Activated naive CD4-positive, alpha-beta T cell treated with anti-CD3 and anti-CD28 coated beads for 36 hours (primary cell): Measurements from ENCODE around the gene ZNF140. TPM values are rescaled to one million over a fixed set of nuclear protein-coding genes. Genes with fewer than 3 reads are reported as not detected.

Experiments
- CTCF ChIA-PET: fragments of 350-600 bp; sonication (Branson Sonifier 250); formaldehyde crosslinking; loops from one replicate; lab custom pipeline; 2021; ENCODE audit warnings: antibody characterized with exemption; lab: Charles Lee
- DNase-seq: peaks from one replicate; pipeline ENCODE4 v3.0.0-alpha.2; 2020
- H3K27ac Mint-ChIP-seq: one replicate; pipeline ENCODE4 v1.8.0; 2021; ENCODE audit warnings: mild to moderate bottlenecking, mixed read lengths
- H3K27me3 Mint-ChIP-seq: one replicate; pipeline ENCODE4 v1.8.0; 2021; ENCODE audit warnings: low read depth, mixed read lengths
- H3K36me3 Mint-ChIP-seq: one replicate; pipeline ENCODE4 v1.8.0; 2021; ENCODE audit warnings: low read depth, mixed read lengths
- H3K4me1 Mint-ChIP-seq: one replicate; pipeline ENCODE4 v1.8.0; 2021; ENCODE audit warnings: low read depth, mixed read lengths
- H3K4me3 Mint-ChIP-seq: one replicate; pipeline ENCODE4 v1.8.0; 2021; ENCODE audit warnings: mild to moderate bottlenecking, moderate library complexity, mixed read lengths
- H3K9me3 Mint-ChIP-seq: one replicate; pipeline ENCODE4 v1.8.0; 2021; ENCODE audit warnings: mixed read lengths
- intact Hi-C: fragments of 100-400 bp; cut with micrococcal nuclease; formaldehyde crosslinking; loops from one replicate; pipeline ENCODE4 v1.15.1; 2023
- total RNA-seq, 2 experiments: library from RNA; stranded (reverse); gene quantifications; one replicate each; pipeline ENCODE4 v1.2.3, GENCODE V29; 2021

ZNF140 gene
- total RNA-seq, 2 experiments from 2014 or later: 13.3 to 13.9 TPM

DNA sequence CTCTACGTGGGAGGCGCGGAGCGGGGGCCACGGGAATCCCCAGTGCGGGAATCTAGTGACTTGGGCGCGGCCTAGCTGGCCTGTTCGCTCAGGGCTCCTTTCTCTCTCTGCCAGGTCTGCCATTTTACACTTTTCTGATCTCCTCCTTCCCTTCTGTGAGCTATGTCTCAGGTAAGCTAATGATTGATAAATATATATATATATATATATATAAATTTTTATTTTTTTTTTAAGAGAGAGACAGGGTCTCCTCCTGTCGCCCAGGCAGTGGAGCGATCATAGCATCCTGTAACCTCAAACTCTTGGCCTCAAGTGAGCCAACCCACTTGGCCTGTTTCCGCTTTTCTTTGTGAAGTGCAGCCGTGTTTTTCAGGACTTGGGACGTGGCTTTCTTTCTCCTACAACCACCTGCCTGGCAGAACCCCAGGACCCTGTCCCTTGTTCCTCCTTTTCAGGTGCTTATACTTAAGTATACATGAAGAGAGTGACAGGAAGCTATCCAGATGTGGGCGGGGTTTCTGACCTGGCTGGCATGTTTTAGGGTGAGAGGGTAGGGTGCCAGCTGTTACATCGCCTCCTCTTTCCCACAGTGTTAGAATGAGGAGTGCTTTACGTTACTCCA, 547 bp downstream of the ZNF140 start:
- intact Hi-C loops: loop anchor here (2.0 kb wide), 1 partner anchor 252 kb away; the partner anchor contains the start of gene GOLGA3
- H3K27ac Mint-ChIP-seq: no peak overlapping the region
- peaks cover 13% of the 10 kb centered on the region for H3K4me1 Mint-ChIP-seq
- peaks cover 64% of the 10 kb centered on the region for H3K36me3 Mint-ChIP-seq
- CTCF ChIA-PET: no interaction called here
- H3K4me3 Mint-ChIP-seq: no peak overlapping the region
- DNase-seq: peak; percentile 8
- H3K27me3 Mint-ChIP-seq: no peaks in the 10 kb centered on the region
- H3K9me3 Mint-ChIP-seq: peaks cover 58% of the 10 kb centered on the region

GRCh38 chr12:133083345-133083744, 2.6 kb downstream of the ZNF140 start:
- no peak for DNase-seq
- no peaks in the 10 kb centered on the region for H3K27me3 Mint-ChIP-seq
- intact Hi-C loops: no loop called here
- peaks cover 77% of the 10 kb centered on the region for H3K36me3 Mint-ChIP-seq
- H3K9me3 Mint-ChIP-seq: peaks cover 56% of the 10 kb centered on the region
- no peak overlapping the region for H3K27ac Mint-ChIP-seq
- CTCF ChIA-PET: no interaction called here
- peaks cover 13% of the 10 kb centered on the region for H3K4me1 Mint-ChIP-seq
- H3K4me3 Mint-ChIP-seq: no peak overlapping the region

DNA sequence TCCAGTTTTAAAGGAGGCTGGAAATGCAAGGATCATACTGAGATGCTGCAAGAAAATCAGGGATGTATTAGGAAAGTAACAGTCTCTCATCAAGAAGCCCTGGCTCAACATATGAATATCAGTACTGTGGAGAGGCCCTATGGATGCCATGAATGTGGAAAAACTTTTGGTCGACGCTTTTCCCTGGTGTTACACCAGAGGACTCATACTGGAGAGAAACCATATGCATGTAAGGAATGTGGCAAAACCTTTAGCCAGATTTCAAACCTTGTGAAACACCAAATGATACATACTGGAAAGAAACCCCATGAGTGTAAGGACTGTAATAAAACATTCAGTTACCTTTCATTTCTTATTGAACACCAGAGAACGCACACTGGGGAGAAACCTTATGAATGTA, 24.9 kb downstream of the ZNF140 start:
- H3K27me3 Mint-ChIP-seq: no peaks in the 10 kb centered on the region
- peaks cover 83% of the 10 kb centered on the region for H3K9me3 Mint-ChIP-seq
- H3K4me1 Mint-ChIP-seq: no peaks in the 10 kb centered on the region
- H3K4me3 Mint-ChIP-seq: no peak overlapping the region
- intact Hi-C loops: no loop called here
- CTCF ChIA-PET: no interaction called here
- no peak overlapping the region for H3K27ac Mint-ChIP-seq
- no peak for DNase-seq
- peaks cover 91% of the 10 kb centered on the region for H3K36me3 Mint-ChIP-seq

- no peaks in the 10 kb centered on the region for H3K4me1 Mint-ChIP-seq
- DNase-seq: no peak
- intact Hi-C loops: no loop called here
- H3K36me3 Mint-ChIP-seq: peaks cover 91% of the 10 kb centered on the region
- CTCF ChIA-PET: no interaction called here
- H3K27ac Mint-ChIP-seq: no peak overlapping the region
- no peaks in the 10 kb centered on the region for H3K27me3 Mint-ChIP-seq
- no peak overlapping the region for H3K4me3 Mint-ChIP-seq
- H3K9me3 Mint-ChIP-seq: peaks cover 83% of the 10 kb centered on the region
Measured at GRCh38 chr12:133106253-133106652, 25.5 kb downstream of the ZNF140 start.

DNA sequence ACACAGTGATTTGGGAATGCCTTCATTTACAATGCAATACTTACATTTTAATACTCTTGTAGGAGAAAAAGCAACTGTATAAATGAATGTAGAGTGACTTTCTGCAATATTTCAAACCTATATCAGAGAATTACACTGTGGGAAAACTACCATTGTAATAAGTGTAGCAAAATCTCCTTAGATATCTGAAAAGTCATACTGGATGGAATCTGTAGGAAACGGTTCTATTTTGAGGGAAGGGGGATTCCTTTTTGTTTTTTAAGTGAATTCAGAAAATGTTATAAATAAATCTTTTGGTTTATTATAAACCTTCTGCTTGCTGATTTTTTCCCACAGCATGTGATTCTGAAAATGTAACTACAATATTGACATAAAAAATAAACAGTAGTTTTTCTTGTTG, 26.4 kb downstream of the ZNF140 start:
- Mint-ChIP-seq H3K36me3 (peaks cover 86% of the 10 kb centered on the region), H3K27me3 (no peaks in the 10 kb centered on the region), H3K4me1 (no peaks in the 10 kb centered on the region), H3K4me3 (no peak overlapping the region), H3K27ac (no peak overlapping the region), H3K9me3 (peaks cover 83% of the 10 kb centered on the region)
- intact Hi-C loops: no loop called here
- CTCF ChIA-PET: interaction anchor here (0.6 kb wide), 1 partner anchor 16 kb away, joined by 5 read pairs; no protein-coding TSS in a partner anchor
- DNase-seq: no peak

DNA sequence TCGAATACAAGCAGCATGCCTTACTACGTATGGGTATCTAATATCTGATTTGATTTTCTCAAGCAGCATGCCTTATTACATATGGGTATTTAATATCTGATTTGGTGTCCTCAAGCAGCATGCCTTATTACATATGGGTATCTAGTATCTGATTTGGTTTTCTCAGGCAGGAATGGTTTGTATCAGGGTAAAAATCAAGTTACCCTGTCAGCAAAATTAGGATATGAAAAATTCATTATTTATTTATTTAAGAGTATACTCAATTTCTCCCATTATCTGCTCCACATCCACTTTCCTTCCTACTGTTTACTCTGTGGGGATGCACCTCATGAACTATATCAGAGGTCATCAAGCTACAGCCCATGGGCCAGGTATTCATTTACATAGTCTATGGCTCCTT, 27.4 kb downstream of the ZNF140 start:
- CTCF ChIA-PET: no interaction called here

GRCh38 chr12:133120385-133121191, 39.9 kb downstream of the ZNF140 start:
- intact Hi-C loops: no loop called here
- no peak for DNase-seq

More for the DNA sequence above, 27.4 kb downstream of the ZNF140 start:
- no peaks in the 10 kb centered on the region for H3K27me3 Mint-ChIP-seq
- intact Hi-C loops: no loop called here
- H3K9me3 Mint-ChIP-seq: peaks cover 81% of the 10 kb centered on the region
- peaks cover 82% of the 10 kb centered on the region for H3K36me3 Mint-ChIP-seq
- no peaks in the 10 kb centered on the region for H3K4me1 Mint-ChIP-seq
- no peak overlapping the region for H3K4me3 Mint-ChIP-seq
- no peak overlapping the region for H3K27ac Mint-ChIP-seq
- no peak for DNase-seq

DNA sequence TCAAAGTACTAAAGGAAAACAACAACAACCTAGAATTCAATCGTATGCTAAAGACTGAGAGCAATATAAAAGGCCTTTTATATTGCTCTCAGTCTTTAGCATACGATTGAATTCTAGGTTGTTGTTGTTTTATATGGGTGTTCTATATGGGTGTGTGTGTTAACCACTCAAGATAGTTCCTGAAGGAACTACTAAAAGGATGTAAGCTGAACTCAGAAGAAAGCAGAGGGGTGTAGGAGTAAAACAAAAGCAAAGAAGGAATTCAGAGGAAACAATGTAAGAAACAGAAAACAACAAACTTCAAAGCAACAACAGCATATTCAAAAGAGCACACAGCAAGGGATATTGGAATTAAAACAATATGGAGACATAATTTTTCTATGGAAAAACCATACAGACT, 44.0 kb downstream of the ZNF140 start:
- H3K9me3 Mint-ChIP-seq: peaks cover 61% of the 10 kb centered on the region
- H3K4me1 Mint-ChIP-seq: peaks cover 7% of the 10 kb centered on the region
- peaks cover 85% of the 10 kb centered on the region for H3K36me3 Mint-ChIP-seq
- CTCF ChIA-PET: no interaction called here
- H3K27me3 Mint-ChIP-seq: no peaks in the 10 kb centered on the region
- DNase-seq: no peak
- no peak overlapping the region for H3K27ac Mint-ChIP-seq
- no peak overlapping the region for H3K4me3 Mint-ChIP-seq
- intact Hi-C loops: no loop called here

More at GRCh38 chr12:133120385-133121191, 39.9 kb downstream of the ZNF140 start:
- CTCF ChIA-PET: interaction anchor here (0.7 kb wide), 1 partner anchor 30 kb away, joined by 4 read pairs; no protein-coding TSS in a partner anchor
- Mint-ChIP-seq H3K4me1 (no peaks in the 10 kb centered on the region), H3K27ac (no peak overlapping the region), H3K36me3 (peaks cover 89% of the 10 kb centered on the region), H3K9me3 (peaks cover 75% of the 10 kb centered on the region), H3K27me3 (no peaks in the 10 kb centered on the region), H3K4me3 (no peak overlapping the region)

DNA sequence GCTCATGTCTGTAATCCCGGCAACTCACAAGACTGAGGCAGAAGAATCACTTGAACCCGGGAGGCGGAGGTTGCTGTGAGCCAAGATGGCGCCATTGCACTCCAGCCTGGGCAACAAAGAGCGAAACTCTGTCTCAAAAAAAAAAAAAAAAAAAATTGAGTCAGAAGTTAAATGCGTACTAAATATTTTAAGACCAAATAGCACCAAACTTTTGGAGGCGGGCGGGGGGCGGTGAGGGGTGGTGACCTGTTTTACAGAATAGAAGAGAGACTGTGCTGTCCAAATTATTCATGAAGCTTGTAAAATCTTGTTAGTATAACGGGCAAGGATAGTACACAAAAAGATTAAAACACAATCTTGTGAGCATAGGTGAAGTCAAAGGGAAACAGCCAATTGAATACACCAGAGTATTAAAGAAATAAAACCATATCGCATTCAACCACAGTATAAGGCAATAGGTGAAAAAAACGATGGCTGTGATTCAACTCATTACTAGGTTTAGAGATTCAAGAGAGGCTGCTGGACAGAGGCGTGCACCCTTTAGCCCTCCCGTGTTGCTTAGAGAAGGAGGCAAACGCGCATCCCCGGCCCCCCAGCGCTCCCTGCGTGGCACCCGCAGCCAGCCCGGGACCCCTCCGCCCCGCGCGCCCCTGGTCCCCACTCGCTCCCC, 48.8 kb downstream of the ZNF140 start:
- Mint-ChIP-seq H3K4me1 (peaks cover 14% of the 10 kb centered on the region), H3K36me3 (peaks cover 70% of the 10 kb centered on the region), H3K27me3 (no peaks in the 10 kb centered on the region), H3K9me3 (peaks cover 43% of the 10 kb centered on the region), H3K27ac (peak overlapping the region; percentile 97), H3K4me3 (peak overlapping the region; percentile 97)
- DNase-seq: no peak
- intact Hi-C loops: loop anchor here (1.0 kb wide), 9 partner anchors 49 to 442 kb away; partner anchors contain the start of genes CHFR, POLE, PXMP2 and ZNF140
- CTCF ChIA-PET: no interaction called here

GRCh38 chr12:133130038-133130807, 49.5 kb downstream of the ZNF140 start, which contains the start of the genes ZNF10 and ZNF891:
ZNF10 (plus strand) TSS chr12:133130627; CDS start chr12:133144493, 13,866 bp downstream.
ZNF891 (minus strand) TSS chr12:133130274; CDS start chr12:133121918, 8,356 bp downstream.
- Mint-ChIP-seq H3K27ac (peak within 1 kb of the TSS; percentile 97), H3K4me1 (peaks cover 14% of the 10 kb centered on the region), H3K36me3 (peaks cover 71% of the 10 kb centered on the region), H3K9me3 (peaks cover 42% of the 10 kb centered on the region), H3K4me3 (peak within 1 kb of the TSS; percentile 97), H3K27me3 (no peaks in the 10 kb centered on the region)
- intact Hi-C loops: loop anchor here (1.0 kb wide), 9 partner anchors 50 to 443 kb away; partner anchors contain the start of genes CHFR, POLE, PXMP2 and ZNF140
- peak; percentile 97 for DNase-seq
- CTCF ChIA-PET: no interaction called here

GRCh38 chr12:133130808-133131128, 50.0 kb downstream of the ZNF140 start:
- Mint-ChIP-seq H3K9me3 (peaks cover 41% of the 10 kb centered on the region), H3K4me1 (peaks cover 14% of the 10 kb centered on the region), H3K4me3 (peak overlapping the region; percentile 97), H3K36me3 (peaks cover 71% of the 10 kb centered on the region), H3K27me3 (no peaks in the 10 kb centered on the region), H3K27ac (peak overlapping the region; percentile 97)
- intact Hi-C loops: loop anchor here (1.0 kb wide), 9 partner anchors 50 to 443 kb away; partner anchors contain the start of genes CHFR, POLE, PXMP2 and ZNF140
- peak; percentile 64 for DNase-seq
- CTCF ChIA-PET: no interaction called here
